ENCODE data around the gene ANKS3. TPM values are rescaled to one million over a fixed set of nuclear protein-coding genes. Genes with fewer than 3 reads are reported as not detected.

ANKS3 gene
- total RNA-seq, 1 donor from 2014 or later, result 28.6 TPM

- no peak for TF ChIP-seq CTCF (IDR thresholded peaks at IDR 0.05; ENCODE audit: insufficient read depth, low read length, poor library complexity, severe bottlenecking)
- DNase-seq (ENCODE audit: low read depth), result no peak
Observed at GRCh38 chr16:4702466-4702808, 31.6 kb downstream of the ANKS3 start.

GRCh38 chr16:4701791-4702465 is 32.1 kb downstream of the ANKS3 start:
- DNase-seq (ENCODE audit: low read depth), result no peak
- TF ChIP-seq CTCF (IDR thresholded peaks at IDR 0.05; ENCODE audit: insufficient read depth, low read length, poor library complexity, severe bottlenecking), result no peak
- no peaks in the 10 kb centered on the region for H3K27me3 ChIP-seq (ENCODE audit: control insufficient read depth, insufficient read depth, low read length)
- H3K4me3 ChIP-seq (ENCODE audit: low read depth, low read length), result no peak overlapping the region
- H3K36me3 ChIP-seq (ENCODE audit: control insufficient read depth, insufficient read depth, low read length), result no peaks in the 10 kb centered on the region

More at GRCh38 chr16:4702466-4702808, 31.6 kb downstream of the ANKS3 start:
- Histone ChIP-seq H3K4me3 (ENCODE audit: low read depth, low read length) (no peak overlapping the region), H3K36me3 (ENCODE audit: control insufficient read depth, insufficient read depth, low read length) (no peaks in the 10 kb centered on the region), H3K27me3 (ENCODE audit: control insufficient read depth, insufficient read depth, low read length) (no peaks in the 10 kb centered on the region)

GRCh38 chr16:4700997-4701743 is 32.9 kb downstream of the ANKS3 start:
- Histone ChIP-seq H3K4me3 (ENCODE audit: low read depth, low read length) (no peak overlapping the region), H3K36me3 (ENCODE audit: control insufficient read depth, insufficient read depth, low read length) (no peaks in the 10 kb centered on the region), H3K27me3 (ENCODE audit: control insufficient read depth, insufficient read depth, low read length) (no peaks in the 10 kb centered on the region)
- no peak for DNase-seq (ENCODE audit: low read depth)
- TF ChIP-seq CTCF (IDR thresholded peaks at IDR 0.05; ENCODE audit: insufficient read depth, low read length, poor library complexity, severe bottlenecking), result no peak

- Histone ChIP-seq H3K4me3 (ENCODE audit: low read depth, low read length) (no peak overlapping the region), H3K27me3 (ENCODE audit: control insufficient read depth, insufficient read depth, low read length) (no peaks in the 10 kb centered on the region), H3K36me3 (ENCODE audit: control insufficient read depth, insufficient read depth, low read length) (no peaks in the 10 kb centered on the region)
- TF ChIP-seq CTCF (IDR thresholded peaks at IDR 0.05; ENCODE audit: insufficient read depth, low read length, poor library complexity, severe bottlenecking), result no peak
- no peak for DNase-seq (ENCODE audit: low read depth)
Observed at GRCh38 chr16:4700380-4700996, 33.6 kb downstream of the ANKS3 start.

GRCh38 chr16:4699046-4699556 is 35.0 kb downstream of the ANKS3 start:
- TF ChIP-seq CTCF (IDR thresholded peaks at IDR 0.05; ENCODE audit: insufficient read depth, low read length, poor library complexity, severe bottlenecking), result no peak
- no peak overlapping the region for H3K4me3 ChIP-seq (ENCODE audit: low read depth, low read length)
- H3K36me3 ChIP-seq (ENCODE audit: control insufficient read depth, insufficient read depth, low read length), result no peaks in the 10 kb centered on the region
- H3K27me3 ChIP-seq (ENCODE audit: control insufficient read depth, insufficient read depth, low read length), result no peaks in the 10 kb centered on the region
- no peak for DNase-seq (ENCODE audit: low read depth)

Data from kidney epithelial cell (primary cell).